H1 (cell line): ENCODE results near the gene CTIF. TPM values are rescaled to one million over a fixed set of nuclear protein-coding genes. Genes with fewer than 3 reads are reported as not detected.

ENCODE experiments used
- CTCF ChIA-PET: fragments of 300-600 bp; sonication (Branson Sonifier 250); formaldehyde crosslinking; loops from one replicate; lab custom pipeline; 2021; ENCODE audit not compliant: partially characterized antibody; lab: Charles Lee
- POLR2A ChIA-PET: fragments of 300-600 bp; sonication (Branson Sonifier 250); formaldehyde crosslinking; loops from one replicate; lab custom pipeline; 2021; ENCODE audit warnings: inconsistent platforms; ENCODE audit not compliant: partially characterized antibody; lab: Charles Lee
- DNase-seq, 2 experiments: peaks; one replicate each; pipeline versions ENCODE4 v3.0.0 to v3.0.0-alpha.2; 2010 to 2022; ENCODE audit warnings: low spot score in 2 of 2, low read depth in 1 of 2, mixed read lengths in 1 of 2
- FAIRE-seq: peaks from 2 replicates; lab custom pipeline; 2011; peaks lifted over from hg19 to GRCh38; lab: Jason Lieb, UNC
- H2AFZ ChIP-seq: 2 replicates; pipeline ENCODE4 v1.8.1; 2012; ENCODE audit warnings: low read length, inconsistent platforms
- H2AK5ac ChIP-seq: 2 replicates; pipeline ENCODE4 v1.6.1; 2013; ENCODE audit warnings: low read depth, low read length
- H2BK120ac ChIP-seq: replicated peaks from 2 replicates; pipeline ENCODE3; 2013; ENCODE audit warnings: low read depth, low read length, inconsistent platforms
- H2BK12ac ChIP-seq: 2 replicates; pipeline ENCODE4 v1.6.1; 2013; ENCODE audit warnings: low read depth, low read length
- H2BK15ac ChIP-seq: 2 replicates; pipeline ENCODE4 v1.6.1; 2013; ENCODE audit warnings: low read length
- H2BK20ac ChIP-seq: 2 replicates; pipeline ENCODE4 v1.6.1; 2013; ENCODE audit warnings: low read length
- H2BK5ac ChIP-seq: 2 replicates; pipeline ENCODE4 v1.6.1; 2013; ENCODE audit warnings: low read depth, low read length
- H3K14ac ChIP-seq: 2 replicates; pipeline ENCODE4 v1.6.1; 2013; ENCODE audit warnings: inconsistent platforms; ENCODE audit not compliant: insufficient read length
- H3K18ac ChIP-seq: 2 replicates; pipeline ENCODE4 v1.6.1; 2013; ENCODE audit warnings: low read length; ENCODE audit errors: extremely low read depth
- H3K23ac ChIP-seq: 2 replicates; pipeline ENCODE4 v1.6.1; 2013; ENCODE audit warnings: inconsistent platforms; ENCODE audit not compliant: insufficient read length
- H3K23me2 ChIP-seq: 2 replicates; pipeline ENCODE4 v1.6.1; 2013; ENCODE audit warnings: low read depth, low read length
- H3K27ac ChIP-seq: 2 replicates; pipeline ENCODE4 v1.6.1; 2011; ENCODE audit warnings: low read depth, low read length, inconsistent platforms
- H3K27me3 ChIP-seq, 4 experiments: replicated peaks in 1 of 4; 1 replicate in 1 of 4; 2 replicates in 3 of 4; pipeline versions ENCODE4 v1.6.1 to v1.8.1; 2011 to 2013; ENCODE audit warnings: low read length in 3 of 4, mild to moderate bottlenecking in 3 of 4, inconsistent platforms in 2 of 4, mixed read lengths in 2 of 4, moderate library complexity in 1 of 4; ENCODE audit not compliant: control insufficient read depth in 3 of 4, insufficient read depth in 3 of 4; ENCODE audit errors: extremely low read depth in 1 of 4
- H3K36me3 ChIP-seq, 4 experiments: 2 replicates each; pipeline versions ENCODE4 v1.6.1 to v1.8.1; 2011 to 2013; ENCODE audit warnings: mild to moderate bottlenecking in 4 of 4, low read length in 3 of 4, moderate library complexity in 2 of 4, control low read depth in 1 of 4, inconsistent platforms in 1 of 4; ENCODE audit not compliant: insufficient read depth in 4 of 4, control insufficient read depth in 2 of 4
- H3K4ac ChIP-seq: replicated peaks from 2 replicates; pipeline ENCODE3; 2013; ENCODE audit warnings: low read length, low read depth, mixed read lengths, inconsistent platforms; ENCODE audit not compliant: insufficient read length
- H3K4me1 ChIP-seq, 4 experiments: replicated peaks in 1 of 4; 1 replicate in 1 of 4; 2 replicates in 3 of 4; pipeline versions ENCODE4 v1.6.1 to v1.8.1; 2011 to 2013; ENCODE audit warnings: low read length in 3 of 4, inconsistent platforms in 2 of 4, mixed read lengths in 1 of 4; ENCODE audit not compliant: insufficient read depth in 4 of 4, control insufficient read depth in 3 of 4
- H3K4me2 ChIP-seq, 2 experiments: 2 replicates each; pipeline versions ENCODE4 v1.6.1 to v1.8.1; 2011 to 2013; ENCODE audit warnings: low read depth in 2 of 2, low read length in 2 of 2, control low read depth in 1 of 2, inconsistent platforms in 1 of 2, mild to moderate bottlenecking in 1 of 2; ENCODE audit not compliant: insufficient read depth in 1 of 2
- H3K4me3 ChIP-seq, 4 experiments: fragments of 200-600, 300-600 bp in 1 of 4; sonication (generic), shearing (Covaris generic), sonication (Bioruptor Twin) in 1 of 4; 2 replicates each; pipeline versions ENCODE4 v1.5.1 to v1.8.1; 2011 to 2016; ENCODE audit warnings: low read length in 4 of 4, low read depth in 3 of 4, control low read depth in 2 of 4, inconsistent platforms in 2 of 4, mild to moderate bottlenecking in 2 of 4, mixed read lengths in 1 of 4, moderate library complexity in 1 of 4; ENCODE audit not compliant: insufficient read depth in 2 of 4; ENCODE audit errors: extremely low read depth in 1 of 4
- H3K56ac ChIP-seq: replicated peaks from 2 replicates; pipeline ENCODE3; 2013; ENCODE audit warnings: low read depth, mild to moderate bottlenecking, mixed read lengths, low read length, inconsistent platforms; ENCODE audit not compliant: insufficient read length
- H3K79me1 ChIP-seq: 2 replicates; pipeline ENCODE4 v1.6.1; 2013; ENCODE audit warnings: low read depth, low read length, control low read depth
- H3K79me2 ChIP-seq, 2 experiments: 2 replicates each; pipeline versions ENCODE4 v1.6.1 to v1.8.1; 2012 to 2013; ENCODE audit warnings: low read length in 2 of 2, mild to moderate bottlenecking in 2 of 2, inconsistent platforms in 1 of 2; ENCODE audit not compliant: insufficient read depth in 2 of 2, control insufficient read depth in 1 of 2
- H3K9ac ChIP-seq, 4 experiments: replicated peaks in 1 of 4; 1 replicate in 1 of 4; 2 replicates in 3 of 4; pipeline versions ENCODE4 v1.6.1 to v1.8.1; 2011 to 2013; ENCODE audit warnings: low read depth in 3 of 4, low read length in 3 of 4, control low read depth in 2 of 4, mild to moderate bottlenecking in 2 of 4, moderate library complexity in 2 of 4, inconsistent platforms in 1 of 4; ENCODE audit errors: extremely low read depth in 1 of 4
- H3K9me3 ChIP-seq, 2 experiments: 2 replicates each; pipeline versions ENCODE4 v1.6.1 to v1.8.1; 2012 to 2013; ENCODE audit warnings: mild to moderate bottlenecking in 2 of 2, moderate library complexity in 2 of 2, control low read depth in 1 of 2, inconsistent platforms in 1 of 2, low read depth in 1 of 2, low read length in 1 of 2, mixed read lengths in 1 of 2; ENCODE audit not compliant: insufficient read depth in 2 of 2
- H4K20me1 ChIP-seq, 2 experiments: replicated peaks in 1 of 2; 2 replicates each; pipeline versions ENCODE3 to v1.8.1; 2011 to 2013; ENCODE audit warnings: inconsistent platforms in 2 of 2, low read length in 2 of 2, mild to moderate bottlenecking in 1 of 2; ENCODE audit not compliant: insufficient read depth in 2 of 2, control insufficient read depth in 1 of 2
- H4K5ac ChIP-seq: 2 replicates; pipeline ENCODE4 v1.6.1; 2013; ENCODE audit warnings: low read length, low read depth, mixed read lengths, inconsistent platforms; ENCODE audit not compliant: insufficient read length
- H4K8ac ChIP-seq: 2 replicates; pipeline ENCODE4 v1.8.0; 2013; ENCODE audit warnings: mild to moderate bottlenecking, moderate library complexity, low read length, inconsistent platforms; ENCODE audit not compliant: insufficient read depth; ENCODE audit errors: extremely low read depth
- H4K91ac ChIP-seq: replicated peaks from 2 replicates; pipeline ENCODE3; 2013; ENCODE audit warnings: low read length, mixed read lengths, inconsistent platforms; ENCODE audit not compliant: insufficient read length
- ATF2 ChIP-seq: IDR thresholded peaks from 2 replicates; pipeline ENCODE4 v1.6.1; 2012; ENCODE audit warnings: low read length, inconsistent platforms
- ATF3 ChIP-seq: IDR thresholded peaks from 2 replicates; pipeline ENCODE4 v1.6.1; 2011; ENCODE audit warnings: low read depth, mild to moderate bottlenecking, low read length; ENCODE audit not compliant: insufficient read depth
- BACH1 ChIP-seq: IDR thresholded peaks from 2 replicates; pipeline ENCODE4 v1.6.1; 2012; ENCODE audit warnings: low read length, improper control_type of control experiment
- BRCA1 ChIP-seq: IDR thresholded peaks from 2 replicates; pipeline ENCODE4 v1.6.1; 2012; ENCODE audit warnings: low read depth, low read length, improper control_type of control experiment
- CTBP2 ChIP-seq: IDR thresholded peaks from 2 replicates; pipeline ENCODE4 v1.7.0; 2011; ENCODE audit warnings: borderline replicate concordance, mild to moderate bottlenecking, moderate library complexity, mixed read lengths, low read length; ENCODE audit not compliant: insufficient read depth, insufficient read length
- FOSL1 ChIP-seq: IDR thresholded peaks from 2 replicates; pipeline ENCODE4 v1.6.1; 2011; ENCODE audit warnings: mild to moderate bottlenecking, low read depth, low read length, moderate library complexity; ENCODE audit not compliant: insufficient read depth
- POU5F1 ChIP-seq: IDR thresholded peaks from 2 replicates; pipeline ENCODE4 v1.6.1; 2011; ENCODE audit warnings: low read depth, mild to moderate bottlenecking, low read length, moderate library complexity
- RBBP5 ChIP-seq: IDR thresholded peaks from 2 replicates; pipeline ENCODE4 v1.7.1; 2012; ENCODE audit warnings: low read depth, mild to moderate bottlenecking, inconsistent platforms, low read length, moderate library complexity, borderline replicate concordance
- SIN3A ChIP-seq, 2 experiments: IDR thresholded peaks in 1 of 2; conservative IDR thresholded peaks in 1 of 2; 2 replicates each; pipeline ENCODE4 v1.6.1; 2011 to 2012; ENCODE audit warnings: low read length in 2 of 2, improper control_type of control experiment in 1 of 2, low read depth in 1 of 2, mild to moderate bottlenecking in 1 of 2
- SUZ12 ChIP-seq: fragments of 200-600 bp; sonication (generic); IDR thresholded peaks from 2 replicates; pipeline ENCODE4 v1.6.1; 2012; ENCODE audit warnings: mild to moderate bottlenecking, inconsistent platforms, low read length, moderate library complexity, mixed read lengths
- TAF1 ChIP-seq: IDR thresholded peaks from 2 replicates; pipeline ENCODE4 v1.6.1; 2011; ENCODE audit warnings: mild to moderate bottlenecking, low read depth, low read length
- WGBS, 2 experiments: shearing (Covaris generic) in 1 of 2; methylation state at CpG; one replicate each; pipeline versions ENCODE4 v1.1.6 to v1.1.7; 2013 to 2015; ENCODE audit warnings: low lambda C conversion rate in 2 of 2, mixed read lengths in 2 of 2, inconsistent platforms in 1 of 2, low coverage in 1 of 2, missing lambda C conversion rate in 1 of 2; ENCODE audit not compliant: insufficient replicate concordance in 2 of 2, insufficient coverage in 1 of 2, insufficient read length in 1 of 2; ENCODE audit errors: extremely low coverage in 1 of 2, missing lambda C conversion rate in 1 of 2; 5-methylcytosine and 5-hydroxymethylcytosine counted together
- polyA plus RNA-seq, 7 experiments: library from polyadenylated mRNA; depleted of rRNA in 3 of 7; stranded (reverse) in 5 of 7; unstranded in 2 of 7; fragments of >200 nt in 5 of 7; fragments of 200-250 nt in 2 of 7; gene quantifications; 1 replicate in 5 of 7; 2 replicates in 1 of 7; 4 replicates in 1 of 7; pipeline versions ENCODE4 v1.2.1 to v1.2.3, GENCODE V29; 2011 to 2013; ENCODE audit warnings: missing spikeins in 2 of 7, mixed read lengths in 2 of 7
- total RNA-seq: library from RNA; stranded (reverse); fragmentation: NEBNext Ultra II Directional; extraction: Animal tissue kit (Norgen Biotek cat#: 25700); gene quantifications from 2 replicates; pipeline ENCODE4 v1.2.1, GENCODE V29; 2021

Gene CTIF
- total and polyA plus RNA-seq, 2 of the 8 experiments (the other 6 are each of a cell fraction or from before 2014, with no cell fraction given) = 9.0 to 17.8 TPM

DNA sequence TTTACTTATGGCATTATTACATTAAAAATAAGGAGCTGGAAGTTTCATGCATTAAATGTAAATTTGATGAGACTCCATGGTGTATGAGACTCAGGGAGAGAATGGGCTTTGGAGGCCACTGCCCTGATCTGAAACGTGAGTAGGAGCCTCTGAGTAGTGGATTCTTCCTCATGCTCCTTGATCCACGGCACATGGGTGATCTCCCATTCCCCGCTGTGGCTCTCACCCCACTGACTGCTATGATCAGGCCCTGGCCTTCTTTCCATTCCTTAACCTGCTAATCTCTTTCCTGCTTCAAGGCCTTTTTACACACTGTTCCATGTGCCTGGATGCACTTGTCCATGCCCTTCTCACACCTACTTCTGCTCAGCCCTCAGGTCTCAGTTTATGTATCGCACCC is 343.5 kb downstream of the CTIF start:
- Histone ChIP-seq H2BK20ac (no peak overlapping the region), H2BK5ac (no peak overlapping the region), H4K5ac (no peak overlapping the region), H3K4me3 (no peak overlapping the region), H3K79me1 (no peaks in the 10 kb centered on the region), H2BK15ac (no peak overlapping the region), H4K8ac (no peak overlapping the region), H3K36me3 (no peaks in the 10 kb centered on the region), H3K9ac (no peak overlapping the region), H3K4me2 (no peak overlapping the region), H2AFZ (no peak overlapping the region), H3K56ac (no peak overlapping the region), H2BK12ac (0 out of 2 replicates have a peak overlapping the region, but pooled peaks have one; percentile 20), H3K23ac (no peak overlapping the region), H3K14ac (no peak overlapping the region), H3K18ac (no peak overlapping the region), H3K79me2 (no peaks in the 10 kb centered on the region), H2AK5ac (no peak overlapping the region), H3K9me3 (no peaks in the 10 kb centered on the region), H3K23me2 (no peaks in the 10 kb centered on the region), H4K20me1 (no peaks in the 10 kb centered on the region), H2BK120ac (no peak overlapping the region), H3K27me3 (0 out of 7 replicates have a peak, but pooled peaks cover 0 to 4% (median 0%) of the 10 kb centered on the region in 4 experiments), H3K27ac (no peak overlapping the region), H3K4me1 (peaks cover 0 to 13% (median 9%) of the 10 kb centered on the region in 4 experiments; a peak in 6 of 7 replicates), H4K91ac (no peak overlapping the region), H3K4ac (no peak overlapping the region)
- FAIRE-seq = no peak
- DNase-seq = no peak
- CTCF ChIA-PET = interaction anchor here (0.6 to 1.7 kb wide), 3 partner anchors 8 to 106 kb away, joined by 3 to 4 read pairs (median 3); no protein-coding TSS in a partner anchor
- POLR2A ChIA-PET = interaction anchor here (0.9 kb wide), 1 partner anchor 55 kb away, joined by 3 read pairs; no protein-coding TSS in a partner anchor
- 89% methylated on average over 4 of the region's 4 CpGs; no CpG with 5 or more reads in 1 of the 2 experiments for WGBS, 2 experiments
- TF ChIP-seq BACH1 (no peak), POU5F1 (no peak), TAF1 (no peak), BRCA1 (no peak), RBBP5 (no peak), FOSL1 (no peak), SIN3A (conservative IDR thresholded peaks at IDR 0.05 in 1 of 2, IDR thresholded peaks at IDR 0.05 in 1 of 2; ENCODE audit: low read depth in 1 of 2, low read length in 2 of 2) (no peak), CTBP2 (no peak), ATF3 (no peak), SUZ12 (no peak), ATF2 (no peak)
